ENCODE measurements around the gene CTRB1.

GRCh38 chr16:75208242-75208825 lies 10.5 kb upstream of the CTRB1 start:
- no peak for TF ChIP-seq CTCF (conservative IDR thresholded peaks at IDR 0.05)
- no peak for TF ChIP-seq ZFX (IDR thresholded peaks at IDR 0.05)
